Daoy (cell line): ENCODE measurements around the gene CPNE6. TPM values are rescaled to one million over a fixed set of nuclear protein-coding genes. Genes with fewer than 3 reads are reported as not detected.
"Not testable (repeated sequence)": the region's sequence is repeated elsewhere in the genome, so short reads cannot be mapped to it uniquely, and the experiment has no call there.

Experiments
- DNase-seq: peaks from one replicate; pipeline ENCODE4 v3.0.0-alpha.2; 2015; ENCODE audit warnings: low read depth
- total RNA-seq: library from RNA; depleted of rRNA; stranded (reverse); fragments of >200 nt; shearing (Covaris generic); gene quantifications from 2 replicates; pipeline ENCODE4 v1.2.3, GENCODE V29; 2014

CPNE6 gene
- total RNA-seq, 1 experiment from 2014 or later = not detected

DNA sequence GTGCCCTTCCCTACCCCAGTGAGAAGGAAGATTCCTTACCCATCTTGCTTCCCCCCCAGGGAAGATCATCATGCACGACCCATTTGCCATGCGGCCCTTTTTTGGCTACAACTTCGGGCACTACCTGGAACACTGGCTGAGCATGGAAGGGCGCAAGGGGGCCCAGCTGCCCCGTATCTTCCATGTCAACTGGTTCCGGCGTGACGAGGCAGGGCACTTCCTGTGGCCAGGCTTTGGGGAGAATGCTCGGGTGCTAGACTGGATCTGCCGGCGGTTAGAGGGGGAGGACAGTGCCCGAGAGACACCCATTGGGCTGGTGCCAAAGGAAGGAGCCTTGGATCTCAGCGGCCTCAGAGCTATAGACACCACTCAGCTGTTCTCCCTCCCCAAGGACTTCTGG lies 32.1 kb downstream of the CPNE6 start:
- no peak for DNase-seq

DNA sequence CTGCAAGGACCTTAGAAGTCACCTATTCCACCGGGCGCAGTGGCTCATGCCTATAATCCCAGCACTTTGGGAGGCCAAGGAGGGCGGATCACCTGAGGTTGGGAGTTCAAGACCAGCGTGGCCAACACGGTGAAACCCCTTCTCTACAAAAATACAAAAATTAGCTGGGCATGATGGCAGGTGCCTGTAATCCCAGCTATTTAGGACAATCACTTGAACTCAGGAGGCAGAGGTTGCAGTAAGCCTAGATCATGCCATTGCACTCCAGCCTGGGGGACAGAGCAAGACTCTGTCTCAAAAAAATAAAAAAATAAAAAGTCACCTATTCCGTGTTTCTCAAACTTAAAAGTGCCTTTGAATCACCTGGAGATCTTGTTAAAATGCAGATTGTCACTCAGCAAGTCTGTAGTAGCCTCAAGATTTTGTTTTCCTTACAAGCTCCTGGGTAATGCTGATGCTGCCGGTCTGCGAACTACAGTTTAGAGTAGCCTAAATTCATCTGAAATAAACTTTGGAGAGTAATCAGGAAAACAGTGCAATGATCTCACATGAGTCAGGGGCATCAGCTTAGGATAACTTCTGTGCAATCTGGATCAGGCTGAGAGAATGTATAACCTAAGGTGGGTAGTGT lies 34.4 kb downstream of the CPNE6 start:
- not testable (repeated sequence) for DNase-seq

DNA sequence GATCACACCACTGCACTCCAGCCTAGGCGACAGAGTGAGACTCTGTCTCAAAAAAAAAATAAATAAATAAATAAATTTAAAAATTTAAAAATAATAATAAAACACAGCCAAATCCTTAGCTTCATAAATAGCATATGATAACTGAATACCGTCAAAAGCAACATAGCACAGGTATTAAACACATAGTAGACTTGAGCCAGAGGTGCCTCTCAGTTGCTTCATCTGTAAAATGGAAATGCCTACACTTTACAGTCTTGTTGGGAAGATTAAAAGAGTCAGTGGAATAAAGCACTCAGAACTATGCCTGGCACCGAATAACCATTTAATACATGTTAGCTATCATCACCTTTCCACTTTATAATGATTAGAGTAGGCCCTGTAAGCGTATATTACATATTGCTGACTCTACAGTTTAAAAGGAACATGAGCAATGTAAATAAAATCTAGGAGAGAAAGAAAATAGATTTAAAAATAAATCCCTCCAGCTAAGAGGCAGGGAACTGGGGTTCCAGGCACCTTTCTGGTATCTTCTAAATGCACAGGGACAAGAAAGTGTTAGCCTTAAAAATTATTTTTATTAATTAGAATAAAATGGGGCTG lies 35.4 kb downstream of the CPNE6 start:
- DNase-seq = no peak

GRCh38 chr14:24108336-24108874 lies 37.0 kb downstream of the CPNE6 start:
- no peak for DNase-seq

DNA sequence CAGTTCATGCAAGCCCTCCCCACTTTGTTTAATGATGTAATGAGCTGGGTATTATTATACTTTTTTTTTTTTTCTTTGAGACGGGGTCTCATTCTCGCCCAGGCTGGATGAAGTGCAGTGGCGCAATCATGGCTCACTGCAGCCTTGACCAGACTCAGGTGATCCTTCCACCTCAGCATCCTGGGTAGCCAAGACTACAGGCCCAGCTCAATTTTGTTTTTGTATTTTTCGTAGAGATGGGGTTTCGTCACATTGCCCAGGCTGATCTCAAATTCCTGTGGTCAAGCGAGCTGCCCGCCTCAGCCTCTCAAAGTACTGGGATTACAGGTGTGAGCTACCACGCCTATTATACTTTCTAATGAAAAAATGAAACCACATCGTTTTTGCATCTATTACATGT lies 38.7 kb downstream of the CPNE6 start:
- no peak for DNase-seq

- no peak for DNase-seq
Measured at GRCh38 chr14:24110523-24110922, 39.2 kb downstream of the CPNE6 start.

- no peak for DNase-seq
Measured at GRCh38 chr14:24113379-24113800, 42.0 kb downstream of the CPNE6 start.

DNA sequence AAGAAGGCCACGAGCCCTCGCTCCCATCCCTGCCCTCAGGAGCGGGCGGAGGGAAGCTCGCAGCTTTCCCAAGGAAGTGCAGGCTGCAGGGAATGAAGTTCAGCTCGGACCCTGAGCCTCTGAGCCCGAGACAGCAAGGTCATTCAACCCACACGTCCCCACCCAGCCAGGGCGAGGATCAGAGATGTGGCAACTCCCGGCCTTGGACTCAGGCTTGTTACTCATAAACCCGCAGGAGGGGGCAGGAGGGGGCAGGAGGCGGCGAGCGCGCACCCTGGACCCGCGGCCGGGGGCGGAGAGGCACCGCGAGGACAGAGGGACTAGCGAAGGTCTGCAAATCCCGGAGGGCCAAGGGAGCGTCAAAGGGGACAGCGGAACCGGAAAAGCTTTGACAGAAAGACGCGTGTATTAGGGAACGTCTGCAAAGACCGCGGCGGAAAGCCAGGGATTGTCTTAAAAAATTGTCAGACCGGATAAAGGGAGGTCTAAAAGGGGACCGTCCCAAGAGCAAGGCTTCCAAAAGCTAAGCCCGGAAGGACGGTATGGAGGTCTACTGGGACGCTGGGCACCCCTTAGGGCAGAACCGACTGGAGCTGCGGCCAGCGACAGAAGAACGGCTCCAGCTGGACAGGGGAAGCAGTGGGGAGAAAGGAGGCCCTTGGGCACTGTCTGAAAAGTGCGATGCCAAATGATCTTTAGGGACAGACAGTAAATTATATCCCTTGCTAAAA lies 42.6 kb downstream of the CPNE6 start:
- DNase-seq = peak; percentile 94

- DNase-seq = peak; percentile 100
Measured at GRCh38 chr14:24114532-24115421, 43.4 kb downstream of the CPNE6 start, which contains the start of the genes DCAF11 and NRL. DCAF11 (plus strand) TSS chr14:24114777; CDS start chr14:24115595, 818 bp downstream. NRL (minus strand) TSS chr14:24114949; CDS start chr14:24082848, 32,101 bp downstream.

GRCh38 chr14:24115422-24116127 lies 44.2 kb downstream of the CPNE6 start:
- no peak for DNase-seq

DNA sequence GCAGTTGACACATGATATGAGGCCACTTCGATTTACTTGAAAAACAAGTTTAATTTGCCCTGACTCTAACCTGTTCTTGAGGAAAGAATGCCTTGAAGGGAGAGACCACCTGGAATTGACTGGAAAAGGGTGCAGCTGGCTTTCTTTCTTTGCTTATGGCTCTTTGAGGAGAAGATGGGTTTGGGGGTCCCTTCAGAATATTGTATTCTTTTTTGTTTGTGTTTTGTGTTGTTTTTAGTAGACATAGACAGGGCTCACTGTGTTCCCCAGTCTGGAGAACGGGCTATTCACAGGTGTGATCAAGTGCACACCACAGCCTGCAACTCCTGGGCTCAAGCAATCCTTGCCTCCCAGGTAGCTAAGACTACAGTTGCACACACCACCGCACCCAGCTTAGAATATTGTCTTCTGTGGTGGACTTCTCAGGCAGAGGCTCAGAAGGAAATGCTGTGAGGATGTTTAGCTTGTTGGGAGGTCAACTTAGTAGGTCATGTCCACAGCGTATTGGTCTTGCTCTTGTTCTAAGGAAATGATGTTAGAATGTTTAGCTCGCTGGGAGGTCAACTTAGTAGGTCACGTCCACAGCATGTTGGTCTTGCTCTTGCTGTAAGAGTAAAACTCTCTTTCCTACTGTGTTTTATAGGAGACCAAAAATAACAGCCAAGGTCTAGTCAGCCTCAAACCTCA lies 44.9 kb downstream of the CPNE6 start:
- no peak for DNase-seq

DNA sequence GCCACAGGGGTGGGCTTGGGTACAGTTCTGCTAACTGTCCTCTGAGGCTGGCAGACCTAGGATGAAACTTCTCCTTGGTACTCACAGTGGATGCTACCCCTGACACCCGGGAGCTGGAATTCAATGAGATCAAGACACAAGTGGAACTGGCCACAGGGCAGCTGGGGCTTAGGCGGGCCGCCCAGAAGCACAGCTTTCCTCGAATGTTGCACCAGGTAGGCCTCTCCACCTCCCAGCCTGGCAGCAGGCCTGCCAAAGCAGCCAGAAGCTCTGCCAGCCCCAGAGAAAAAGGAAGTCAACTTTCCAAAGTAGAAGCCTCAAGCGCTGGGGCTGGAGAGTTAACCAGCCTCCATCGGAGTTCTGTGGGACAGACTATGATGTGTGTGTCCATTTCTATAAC lies 45.8 kb downstream of the CPNE6 start:
- no peak for DNase-seq

GRCh38 chr14:24119691-24120090 lies 48.3 kb downstream of the CPNE6 start:
- DNase-seq = no peak

GRCh38 chr14:24121210-24121609 lies 49.8 kb downstream of the CPNE6 start:
- DNase-seq = no peak

- DNase-seq = no peak
Measured at GRCh38 chr14:24122416-24122815, 51.1 kb downstream of the CPNE6 start.

DNA sequence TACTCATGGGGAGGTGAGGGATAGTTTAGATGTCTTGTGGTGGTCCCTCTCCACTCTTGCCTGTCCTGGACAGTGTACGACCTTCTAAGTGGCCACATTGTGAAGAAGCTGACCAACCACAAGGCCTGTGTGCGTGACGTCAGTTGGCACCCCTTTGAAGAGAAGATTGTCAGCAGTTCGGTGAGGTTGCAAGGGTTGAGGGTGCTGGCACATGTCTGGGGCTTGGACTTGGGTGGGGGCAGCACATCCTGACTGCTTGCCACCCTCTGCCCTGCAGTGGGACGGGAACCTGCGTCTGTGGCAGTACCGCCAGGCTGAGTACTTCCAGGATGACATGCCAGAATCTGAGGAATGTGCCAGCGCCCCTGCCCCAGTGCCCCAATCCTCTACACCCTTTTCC lies 51.5 kb downstream of the CPNE6 start:
- DNase-seq = no peak

- no peak for DNase-seq
Measured at GRCh38 chr14:24123424-24124417, 52.4 kb downstream of the CPNE6 start.

DNA sequence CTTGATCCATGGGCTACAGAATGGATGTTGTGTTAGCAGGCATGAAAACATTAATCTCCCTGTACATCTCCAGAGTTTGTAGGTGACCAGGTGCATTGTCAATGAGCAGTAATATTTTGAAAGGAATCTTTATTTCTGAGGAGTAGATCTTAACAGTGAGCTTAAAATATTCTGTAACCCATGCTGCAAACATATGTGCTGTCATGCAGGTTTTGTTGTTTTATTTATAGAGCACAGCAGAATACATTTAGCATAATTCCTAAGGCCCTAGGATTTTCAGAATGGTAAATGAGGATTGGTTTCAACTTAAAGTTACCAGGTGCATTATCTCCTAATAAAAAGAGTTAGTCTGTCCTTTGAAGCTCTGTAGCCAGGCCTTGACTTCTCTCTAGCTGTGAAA lies 55.6 kb downstream of the CPNE6 start:
- no peak for DNase-seq

DNA sequence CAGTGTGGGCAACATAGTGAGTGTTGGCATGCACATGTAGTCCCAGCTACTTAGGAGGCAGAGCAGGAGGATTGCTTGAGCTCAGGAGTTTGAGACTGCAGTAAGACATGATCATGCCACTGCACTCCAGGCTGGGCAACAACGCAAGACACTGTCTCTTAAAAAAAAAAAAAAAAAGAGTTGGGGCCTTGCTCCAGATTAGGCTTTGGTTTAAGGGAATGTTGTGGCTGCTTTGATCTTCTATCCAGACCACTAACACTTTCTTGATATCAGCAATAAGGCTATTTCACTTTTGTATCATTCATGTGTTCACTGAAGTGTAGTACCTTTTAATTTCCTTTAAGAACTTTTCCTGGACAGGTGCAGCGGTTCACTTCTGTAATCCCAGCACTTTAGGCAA lies 56.3 kb downstream of the CPNE6 start:
- DNase-seq = no peak
